ENCODE data around the gene COL4A1. TPM values are rescaled to one million over a fixed set of nuclear protein-coding genes. Genes with fewer than 3 reads are reported as not detected.

COL4A1 gene
- total RNA-seq, 1 donor from 2014 or later = 5,210 TPM

DNA sequence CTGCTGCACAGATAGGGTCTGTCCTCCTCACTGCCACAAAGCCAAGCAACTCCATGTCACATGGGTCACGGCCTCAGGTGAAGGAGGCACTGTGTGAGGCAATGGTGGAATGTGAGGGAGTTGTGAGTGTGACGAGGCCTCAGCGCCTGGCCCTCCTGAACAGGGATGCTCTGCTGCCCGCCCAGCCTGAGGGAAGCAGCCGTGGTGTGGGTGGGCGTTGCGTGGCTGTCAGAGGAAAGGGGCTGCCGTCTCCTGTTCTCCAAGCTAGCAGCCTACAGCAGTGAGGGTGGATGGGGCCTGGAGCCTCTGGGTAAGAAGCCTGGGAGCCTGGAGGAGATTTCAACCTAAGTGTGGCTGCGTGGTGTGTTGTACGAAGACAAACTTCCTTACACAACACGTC lies 125.0 kb downstream of the COL4A1 start:
- peaks cover 29% of the 10 kb centered on the region for H3K4me1 Mint-ChIP-seq (ENCODE audit: low read depth)
- H3K27me3 Mint-ChIP-seq (ENCODE audit: low read depth) = no peaks in the 10 kb centered on the region
- no peak overlapping the region for H3K4me3 Mint-ChIP-seq (ENCODE audit: unreplicated experiment)
- peak overlapping the region; percentile 83 for H3K27ac Mint-ChIP-seq (ENCODE audit: unreplicated experiment)
- peaks cover 69% of the 10 kb centered on the region for H3K36me3 Mint-ChIP-seq (ENCODE audit: low read depth)
- no peaks in the 10 kb centered on the region for H3K9me3 Mint-ChIP-seq (ENCODE audit: low read depth)
- TF ChIP-seq, protein P1, sequence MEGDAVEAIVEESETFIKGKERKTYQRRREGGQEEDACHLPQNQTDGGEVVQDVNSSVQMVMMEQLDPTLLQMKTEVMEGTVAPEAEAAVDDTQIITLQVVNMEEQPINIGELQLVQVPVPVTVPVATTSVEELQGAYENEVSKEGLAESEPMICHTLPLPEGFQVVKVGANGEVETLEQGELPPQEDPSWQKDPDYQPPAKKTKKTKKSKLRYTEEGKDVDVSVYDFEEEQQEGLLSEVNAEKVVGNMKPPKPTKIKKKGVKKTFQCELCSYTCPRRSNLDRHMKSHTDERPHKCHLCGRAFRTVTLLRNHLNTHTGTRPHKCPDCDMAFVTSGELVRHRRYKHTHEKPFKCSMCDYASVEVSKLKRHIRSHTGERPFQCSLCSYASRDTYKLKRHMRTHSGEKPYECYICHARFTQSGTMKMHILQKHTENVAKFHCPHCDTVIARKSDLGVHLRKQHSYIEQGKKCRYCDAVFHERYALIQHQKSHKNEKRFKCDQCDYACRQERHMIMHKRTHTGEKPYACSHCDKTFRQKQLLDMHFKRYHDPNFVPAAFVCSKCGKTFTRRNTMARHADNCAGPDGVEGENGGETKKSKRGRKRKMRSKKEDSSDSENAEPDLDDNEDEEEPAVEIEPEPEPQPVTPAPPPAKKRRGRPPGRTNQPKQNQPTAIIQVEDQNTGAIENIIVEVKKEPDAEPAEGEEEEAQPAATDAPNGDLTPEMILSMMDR (IDR thresholded peaks at IDR 0.05) = no peak
- no peak for DNase-seq (ENCODE audit: low spot score)

DNA sequence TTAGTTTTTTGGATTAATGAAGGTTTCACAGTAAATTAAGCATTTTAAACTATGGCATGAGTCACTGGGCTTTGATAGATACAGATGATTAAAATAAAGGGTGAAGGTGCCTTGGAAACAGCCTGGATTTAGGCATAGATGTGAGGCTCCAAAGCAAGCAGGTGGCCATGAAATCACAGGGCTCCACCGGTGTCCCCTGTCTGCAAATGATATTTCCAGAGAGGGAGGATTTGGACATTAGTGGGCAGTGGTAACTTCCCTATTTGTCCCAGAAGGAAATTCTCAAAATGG lies 127.2 kb downstream of the COL4A1 start:
- no peak for DNase-seq (ENCODE audit: low spot score)
- Mint-ChIP-seq H3K36me3 (ENCODE audit: low read depth) (peaks cover 74% of the 10 kb centered on the region), H3K9me3 (ENCODE audit: low read depth) (no peaks in the 10 kb centered on the region), H3K4me3 (ENCODE audit: unreplicated experiment) (no peak overlapping the region), H3K4me1 (ENCODE audit: low read depth) (peaks cover 16% of the 10 kb centered on the region), H3K27me3 (ENCODE audit: low read depth) (no peaks in the 10 kb centered on the region), H3K27ac (ENCODE audit: unreplicated experiment) (peak overlapping the region; percentile 68)
- TF ChIP-seq, protein P1 (IDR thresholded peaks at IDR 0.05) = no peak

DNA sequence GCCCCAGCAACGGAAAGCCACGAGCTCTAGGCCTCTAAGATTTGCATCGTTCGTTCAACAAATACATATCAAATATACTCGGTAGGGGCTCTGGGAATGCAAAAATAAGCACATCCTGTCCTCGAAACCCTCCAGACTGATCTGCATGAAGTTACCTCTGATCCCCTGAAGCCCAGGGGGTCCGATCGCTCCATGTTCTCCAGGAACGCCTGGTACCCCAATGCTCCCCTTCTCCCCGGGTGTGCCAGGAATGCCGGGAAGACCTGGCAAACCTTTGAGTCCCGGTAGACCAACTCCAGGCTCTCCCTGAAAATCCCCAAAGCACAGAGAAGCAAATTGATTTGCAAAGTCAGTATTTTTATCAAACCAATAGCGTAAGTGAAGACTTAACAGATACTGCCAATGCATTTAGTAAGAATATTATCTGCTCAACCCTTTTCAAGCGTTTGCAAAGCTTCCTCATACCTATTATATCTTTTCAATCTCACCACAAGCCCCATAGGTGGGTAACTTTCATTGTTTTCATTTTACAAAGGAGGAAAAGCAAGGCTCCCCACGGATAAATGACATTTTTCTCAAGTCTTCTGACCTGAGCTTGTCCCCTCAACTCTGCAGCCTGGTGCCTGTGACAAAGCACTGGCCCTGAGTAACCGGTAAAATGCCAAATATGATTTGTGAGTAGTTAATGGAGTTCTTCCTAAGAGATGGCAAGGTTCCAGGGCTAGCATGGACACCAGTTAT lies 127.7 kb downstream of the COL4A1 start:
- no peaks in the 10 kb centered on the region for H3K27me3 Mint-ChIP-seq (ENCODE audit: low read depth)
- peaks cover 15% of the 10 kb centered on the region for H3K4me1 Mint-ChIP-seq (ENCODE audit: low read depth)
- TF ChIP-seq, protein P1 (IDR thresholded peaks at IDR 0.05) = no peak
- no peak overlapping the region for H3K4me3 Mint-ChIP-seq (ENCODE audit: unreplicated experiment)
- H3K27ac Mint-ChIP-seq (ENCODE audit: unreplicated experiment) = peak overlapping the region; percentile 17
- DNase-seq (ENCODE audit: low spot score) = no peak
- H3K36me3 Mint-ChIP-seq (ENCODE audit: low read depth) = peaks cover 76% of the 10 kb centered on the region
- H3K9me3 Mint-ChIP-seq (ENCODE audit: low read depth) = no peaks in the 10 kb centered on the region

DNA sequence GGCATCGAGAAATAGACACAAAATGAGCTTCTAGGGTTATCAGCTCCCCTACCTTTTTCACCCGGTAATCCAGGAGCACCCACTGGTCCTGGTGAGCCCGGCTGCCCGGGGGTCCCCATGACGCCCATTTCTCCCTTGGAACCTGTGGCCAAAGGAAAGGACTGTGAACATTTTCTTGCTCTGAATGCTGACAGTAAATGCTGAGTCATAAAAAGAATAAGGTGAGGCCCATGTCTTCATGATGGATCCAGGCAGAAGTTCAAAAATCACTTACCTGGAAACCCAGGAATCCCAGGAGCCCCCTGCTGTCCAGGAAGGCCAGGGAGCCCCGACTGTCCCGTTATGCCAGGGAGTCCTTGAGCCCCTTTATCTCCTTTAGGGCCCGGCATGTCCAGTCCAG lies 129.2 kb downstream of the COL4A1 start:
- H3K4me3 Mint-ChIP-seq (ENCODE audit: unreplicated experiment) = no peak overlapping the region
- H3K27ac Mint-ChIP-seq (ENCODE audit: unreplicated experiment) = peak overlapping the region; percentile 61
- no peaks in the 10 kb centered on the region for H3K27me3 Mint-ChIP-seq (ENCODE audit: low read depth)
- peaks cover 75% of the 10 kb centered on the region for H3K36me3 Mint-ChIP-seq (ENCODE audit: low read depth)
- TF ChIP-seq, protein P1 (IDR thresholded peaks at IDR 0.05) = no peak
- H3K9me3 Mint-ChIP-seq (ENCODE audit: low read depth) = no peaks in the 10 kb centered on the region
- DNase-seq (ENCODE audit: low spot score) = no peak
- H3K4me1 Mint-ChIP-seq (ENCODE audit: low read depth) = peaks cover 3% of the 10 kb centered on the region

DNA sequence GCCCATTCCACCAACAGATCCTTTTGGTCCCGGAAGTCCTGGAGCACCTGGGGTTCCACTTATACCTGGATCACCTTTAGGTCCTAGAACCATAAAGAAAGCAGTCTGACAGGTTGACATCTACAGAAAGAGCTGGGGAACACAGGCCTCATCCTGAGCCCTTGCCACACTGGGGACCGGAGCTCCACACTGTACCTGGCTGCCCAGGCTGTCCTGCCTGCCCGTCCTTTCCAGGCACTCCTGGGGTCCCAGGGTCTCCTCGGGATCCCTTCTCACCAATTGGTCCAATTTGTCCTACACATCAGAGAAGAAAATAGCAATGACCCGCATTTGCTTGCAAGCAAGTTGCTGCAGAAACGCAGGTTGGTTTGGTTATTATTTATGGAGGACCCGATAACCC lies 130.5 kb downstream of the COL4A1 start:
- no peaks in the 10 kb centered on the region for H3K9me3 Mint-ChIP-seq (ENCODE audit: low read depth)
- H3K27me3 Mint-ChIP-seq (ENCODE audit: low read depth) = no peaks in the 10 kb centered on the region
- peak overlapping the region; percentile 64 for H3K27ac Mint-ChIP-seq (ENCODE audit: unreplicated experiment)
- no peak for DNase-seq (ENCODE audit: low spot score)
- no peak overlapping the region for H3K4me3 Mint-ChIP-seq (ENCODE audit: unreplicated experiment)
- peaks cover 77% of the 10 kb centered on the region for H3K36me3 Mint-ChIP-seq (ENCODE audit: low read depth)
- TF ChIP-seq, protein P1 (IDR thresholded peaks at IDR 0.05) = no peak
- H3K4me1 Mint-ChIP-seq (ENCODE audit: low read depth) = peaks cover 3% of the 10 kb centered on the region

Measured in chondrocyte (in vitro differentiated cells).